NCI-H2171 (cell line): ENCODE results near the gene FAM234B.
A peak's percentile ranks its signal among the peaks of the same experiment; 100 is the strongest.
"Not testable (repeated sequence)": the region's sequence is repeated elsewhere in the genome, so short reads cannot be mapped to it uniquely, and the experiment has no call there.

Source experiments
- DNase-seq: peaks from one replicate; lab custom pipeline; 2025; lab: John Stamatoyannopoulos, UW

The FAM234B gene

DNA sequence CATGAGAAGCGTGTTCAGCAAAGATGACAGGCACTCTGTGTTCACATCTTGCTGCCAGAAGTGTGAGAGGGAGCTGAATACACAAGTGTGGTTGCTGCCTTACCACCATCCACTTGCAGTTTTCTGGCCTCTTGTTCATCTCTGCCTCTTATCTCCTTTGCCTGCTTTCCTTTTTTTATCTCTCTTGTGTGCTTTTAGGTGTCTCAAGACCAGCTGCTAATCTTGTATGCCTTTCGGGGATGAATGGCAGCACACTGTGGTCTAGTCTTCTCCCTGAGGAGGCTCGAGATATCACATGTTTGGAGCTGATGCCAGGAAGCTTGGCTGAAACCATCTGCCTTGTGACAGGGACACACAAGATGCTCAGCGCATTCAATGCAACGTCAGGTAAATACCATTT, 17.2 kb downstream of the FAM234B start:
- no peak for DNase-seq

DNA sequence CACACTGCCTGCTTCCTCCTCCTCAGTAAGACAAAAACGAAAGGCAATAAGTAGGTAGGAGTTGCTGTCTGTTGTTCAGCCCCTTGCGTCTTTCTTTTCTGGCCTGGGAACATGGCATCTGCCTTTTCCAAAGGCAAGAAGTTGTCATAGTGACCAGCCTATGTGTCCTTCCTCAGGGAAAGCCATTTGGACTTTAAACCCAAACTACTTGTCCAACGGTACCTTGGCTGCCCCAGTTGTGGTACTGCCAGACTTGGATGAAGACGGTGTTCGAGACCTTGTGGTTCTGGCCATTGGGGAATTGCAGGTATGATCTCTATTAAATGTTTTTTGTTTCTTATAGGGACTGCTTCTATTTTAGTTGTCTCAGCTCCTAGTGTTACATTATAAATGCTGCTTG, 18.5 kb downstream of the FAM234B start:
- no peak for DNase-seq

- DNase-seq: no peak
These were observed 21.8 kb downstream of the FAM234B start for GRCh38 chr12:13066014-13066413.

- no peak for DNase-seq
These were observed 22.3 kb downstream of the FAM234B start for GRCh38 chr12:13066459-13066858.

- DNase-seq: no peak
These were observed 23.1 kb downstream of the FAM234B start for GRCh38 chr12:13067322-13067721.

DNA sequence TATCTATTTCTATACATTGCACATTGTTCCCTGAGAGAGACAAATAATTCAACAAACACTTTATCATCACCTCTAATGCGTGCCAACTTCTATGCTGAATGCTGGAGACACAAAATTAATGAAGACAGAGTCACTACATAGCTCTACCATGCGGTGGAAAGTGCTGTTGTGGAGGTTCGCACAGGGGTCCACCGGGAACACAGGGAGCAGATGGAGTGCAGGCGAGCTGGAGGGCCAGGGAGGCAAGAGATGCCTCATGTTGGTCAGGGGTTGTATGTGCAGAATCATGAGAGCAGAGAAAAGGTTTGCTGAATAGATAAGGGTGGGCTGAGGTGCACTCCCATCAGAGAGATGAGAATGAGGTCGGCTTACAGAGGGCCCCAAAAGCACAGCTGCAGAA, 25.2 kb downstream of the FAM234B start:
- no peak for DNase-seq

- DNase-seq: peak; percentile 35
These were observed 27.4 kb downstream of the FAM234B start for GRCh38 chr12:13071305-13072280.

DNA sequence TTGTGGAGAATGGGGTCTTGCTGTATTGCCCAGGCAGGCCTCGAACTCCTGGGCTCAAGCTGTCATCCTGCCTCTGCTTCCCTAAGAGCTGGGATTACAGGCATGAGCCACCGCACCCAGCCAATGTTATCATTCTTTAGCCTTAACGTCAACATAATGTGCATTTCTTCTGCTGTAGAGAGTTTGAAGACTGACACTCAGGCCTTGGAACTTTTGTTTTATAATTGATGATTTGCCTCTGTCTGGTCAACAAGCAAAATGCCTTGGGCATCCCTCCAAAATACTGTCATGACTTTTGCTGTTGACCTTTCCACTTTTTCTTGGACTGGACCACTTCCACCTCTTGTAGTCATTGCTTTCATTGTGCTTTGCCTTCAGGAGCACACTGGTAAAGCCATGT, 29.0 kb downstream of the FAM234B start:
- DNase-seq: no peak

DNA sequence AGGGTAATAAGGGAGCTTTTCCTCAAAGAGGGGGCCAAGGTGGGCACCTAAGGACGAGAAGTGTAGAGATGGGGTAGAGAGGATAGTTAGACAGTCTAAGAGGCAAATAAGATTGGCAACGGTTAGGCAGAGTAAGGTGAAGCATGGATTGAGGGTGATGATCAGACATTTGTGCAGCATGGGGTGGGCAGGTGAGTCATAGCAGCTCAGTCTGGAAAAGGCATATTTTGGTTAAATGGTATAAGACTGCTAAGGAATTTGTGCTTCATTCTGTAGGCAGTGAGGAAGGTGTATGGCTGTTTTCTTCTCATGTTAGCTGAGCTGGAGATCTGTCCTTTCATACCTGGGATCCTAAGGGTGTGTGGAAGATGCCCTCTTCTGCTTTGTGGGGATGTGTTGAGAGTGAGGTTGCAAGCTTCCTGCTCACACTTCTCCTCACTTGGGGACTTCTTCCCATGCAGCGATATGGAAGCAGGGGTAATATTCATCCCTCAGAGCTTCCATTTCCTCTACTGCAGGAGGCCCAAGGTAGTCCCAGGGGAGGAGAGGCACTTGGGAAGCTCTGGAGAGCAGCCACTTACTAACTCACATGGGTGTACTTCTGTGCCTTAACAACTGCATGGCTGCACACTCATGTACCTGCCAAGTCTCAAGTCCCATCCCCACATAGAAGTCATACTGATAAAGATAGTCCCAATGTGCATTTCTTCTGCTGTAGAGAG, 30.4 kb downstream of the FAM234B start:
- DNase-seq: peak; percentile 13

DNA sequence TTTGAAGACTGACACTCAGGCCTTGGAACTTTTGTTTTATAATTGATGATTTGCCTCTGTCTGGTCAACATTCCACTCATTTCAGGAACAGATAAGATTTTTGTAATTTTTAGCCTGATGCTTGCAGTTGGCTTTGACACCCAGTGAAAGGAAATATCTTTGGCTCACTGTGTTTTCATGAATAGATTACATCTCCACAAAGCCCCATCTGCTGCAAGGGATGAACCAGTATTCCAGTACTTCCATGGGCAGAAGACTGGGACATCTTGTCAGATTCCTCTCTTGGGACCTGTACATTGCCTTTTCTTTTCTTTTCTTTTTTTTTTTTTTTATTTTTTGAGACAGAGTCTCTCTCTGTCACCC, 30.9 kb downstream of the FAM234B start:
- no peak for DNase-seq

DNA sequence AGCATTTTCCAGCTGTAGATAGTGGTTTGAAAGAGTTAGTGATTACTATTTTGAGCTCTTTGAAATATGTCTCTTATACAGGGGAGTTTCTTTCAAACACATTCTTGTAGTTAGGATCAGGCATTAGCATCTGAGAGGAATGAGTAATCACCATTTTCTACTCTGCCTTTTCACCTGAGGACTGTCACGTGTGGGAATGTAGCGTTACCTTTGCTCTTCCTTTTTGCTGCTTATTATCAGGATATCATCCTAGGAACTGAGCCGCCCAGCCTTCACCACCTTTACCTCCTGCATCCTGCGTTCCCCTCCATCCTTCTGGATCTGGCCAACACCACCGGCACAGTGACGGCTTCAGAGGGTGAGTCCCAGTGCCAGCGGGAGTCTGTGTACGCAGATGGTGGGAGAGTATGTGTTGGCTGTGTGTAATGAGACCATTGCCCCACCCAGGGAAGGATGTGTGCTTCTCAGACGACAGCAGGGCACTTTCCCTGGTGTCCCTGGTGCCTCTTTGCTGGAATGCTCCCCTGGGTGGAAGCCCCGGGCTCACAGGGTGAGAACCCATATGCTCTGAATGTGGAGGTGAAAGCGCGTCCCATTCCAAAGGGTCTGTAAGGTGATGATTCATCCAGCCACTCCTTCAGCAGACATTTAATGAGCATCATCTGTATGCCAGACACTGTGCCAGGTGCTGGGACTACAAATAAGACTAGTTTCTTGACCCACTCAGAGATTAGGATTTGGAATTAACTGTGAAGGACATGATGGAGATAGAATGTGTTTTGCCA, 31.8 kb downstream of the FAM234B start:
- DNase-seq: no peak

GRCh38 chr12:13079440-13079906, 35.3 kb downstream of the FAM234B start:
- no peak for DNase-seq

DNA sequence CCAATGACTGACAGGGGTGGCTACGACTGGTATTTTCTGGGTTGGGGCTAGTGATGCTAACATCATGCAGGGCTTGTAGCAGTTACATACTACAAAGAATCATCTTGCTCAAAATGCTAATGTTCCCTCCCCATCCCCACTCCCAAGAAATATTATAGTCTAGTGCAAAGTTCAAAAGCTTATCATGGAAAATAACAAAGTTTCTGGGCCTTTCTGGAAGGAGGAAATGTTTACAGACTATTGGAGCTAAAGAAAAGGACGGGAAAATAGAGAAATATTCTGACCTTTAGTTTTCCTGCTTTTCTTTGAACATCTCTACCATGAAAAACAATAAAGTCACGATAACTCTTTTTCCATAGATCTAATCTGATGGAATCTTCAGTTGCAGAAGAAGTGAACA, 36.1 kb downstream of the FAM234B start:
- DNase-seq: no peak

DNA sequence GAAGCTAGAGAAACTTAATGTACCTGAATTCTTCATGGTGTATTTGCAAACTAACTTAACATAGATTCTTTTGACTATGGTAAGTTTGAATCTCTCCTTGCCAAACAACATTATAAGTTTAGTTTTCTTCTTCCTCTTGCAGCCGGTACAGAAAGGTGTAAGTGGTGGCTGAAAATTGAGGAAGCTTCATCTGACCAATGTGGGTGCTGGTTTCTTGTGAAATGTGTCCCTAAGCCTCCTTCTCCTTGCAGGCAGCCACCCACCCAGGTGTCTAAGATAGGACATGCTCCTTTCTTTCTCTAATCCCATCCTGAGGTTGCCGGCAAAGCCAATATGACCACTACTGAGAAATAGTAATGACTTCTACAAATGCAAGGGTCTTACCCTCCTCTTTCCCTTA, 38.7 kb downstream of the FAM234B start:
- no peak for DNase-seq

- DNase-seq: not testable (repeated sequence)
These were observed 39.5 kb downstream of the FAM234B start for GRCh38 chr12:13083638-13084037.

DNA sequence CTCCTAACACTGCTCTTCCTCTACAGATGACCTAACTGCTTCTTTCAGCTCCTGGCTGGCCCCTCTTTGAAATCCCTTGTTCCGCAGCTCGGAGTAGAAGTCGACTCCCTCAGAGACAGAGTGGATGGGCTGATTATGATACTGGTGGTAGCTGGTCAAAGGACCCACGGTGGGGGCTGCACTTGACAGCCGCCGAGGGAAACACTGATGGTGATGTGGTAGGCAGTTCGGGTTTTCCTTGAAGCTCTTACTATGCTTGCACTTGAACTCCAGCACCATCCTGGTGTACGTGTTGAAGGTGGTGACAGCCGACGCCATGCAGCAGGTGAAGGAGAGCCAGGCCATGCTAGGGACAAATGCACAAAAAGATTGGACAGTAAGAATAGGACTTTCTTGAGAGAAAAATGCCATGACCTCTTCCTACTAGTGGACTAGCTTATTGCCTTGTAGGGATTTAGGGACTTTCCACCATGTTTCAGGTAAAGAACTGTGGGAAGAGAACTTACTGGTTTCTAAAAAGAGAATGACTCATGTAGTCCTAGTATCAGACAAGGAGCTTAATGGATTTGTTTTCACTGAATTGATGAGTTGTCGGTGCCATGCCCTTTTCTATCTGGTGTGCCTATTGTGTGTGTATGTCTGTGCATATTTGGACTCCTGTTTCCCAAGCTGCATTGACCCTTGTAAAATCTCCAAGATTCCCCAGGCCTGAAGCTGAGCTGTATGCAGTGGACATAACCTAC, 40.9 kb downstream of the FAM234B start:
- DNase-seq: no peak

DNA sequence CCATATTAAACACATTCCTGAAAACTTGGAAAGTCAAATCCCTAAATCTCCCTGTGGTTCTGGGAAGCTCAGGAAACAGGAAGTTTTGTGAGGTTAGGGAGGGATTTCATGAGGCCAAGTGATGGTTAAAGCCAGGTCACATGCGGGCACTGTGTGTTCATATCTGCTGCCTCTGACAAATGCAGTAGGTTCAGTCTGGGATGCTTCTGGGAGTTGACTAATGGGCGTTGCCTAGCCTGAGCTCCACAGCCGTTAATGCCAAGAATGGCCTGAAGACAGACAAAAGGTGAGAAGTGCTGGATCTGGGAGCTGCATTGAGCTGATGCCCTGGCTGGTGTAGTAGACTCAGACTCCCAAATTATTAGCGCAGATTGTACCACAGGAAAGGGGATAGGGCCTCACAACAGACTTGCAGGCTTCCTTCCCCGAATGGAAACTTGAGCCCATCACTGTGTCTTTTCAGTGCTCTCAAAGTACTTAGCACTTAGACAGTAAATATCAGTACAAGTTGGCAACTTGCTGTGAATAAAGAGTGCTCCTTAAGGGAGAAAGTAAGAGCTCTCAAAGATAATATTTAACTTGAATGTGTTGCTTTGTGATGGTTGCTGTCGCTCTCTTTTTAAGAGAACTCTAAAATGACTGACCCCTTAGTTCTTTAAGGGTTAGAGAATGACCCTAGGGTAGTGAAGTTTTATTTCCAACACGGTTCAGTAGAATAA, 41.9 kb downstream of the FAM234B start:
- no peak for DNase-seq

DNA sequence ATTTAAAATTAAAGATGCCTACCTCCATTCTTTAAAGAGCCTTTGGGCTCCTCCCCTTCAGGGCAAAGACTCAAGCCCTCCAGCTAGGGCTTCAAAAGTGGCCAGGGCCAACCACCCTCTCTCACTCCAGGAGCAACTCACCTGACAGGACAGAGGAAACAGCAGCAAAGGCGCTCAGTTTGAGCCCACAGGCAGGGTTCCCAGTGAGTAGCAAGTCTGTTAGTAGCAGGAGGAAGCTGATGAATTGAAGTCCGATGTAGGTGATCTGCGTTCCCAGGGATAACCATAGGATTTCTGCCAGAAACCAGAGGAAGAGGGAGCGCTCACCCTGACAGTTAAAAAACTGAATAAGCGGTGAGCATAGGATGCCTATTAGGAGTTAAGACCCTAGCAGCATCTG, 43.6 kb downstream of the FAM234B start:
- no peak for DNase-seq

GRCh38 chr12:13088496-13088895, 44.3 kb downstream of the FAM234B start:
- no peak for DNase-seq

GRCh38 chr12:13090054-13090453, 45.9 kb downstream of the FAM234B start:
- DNase-seq: no peak

- DNase-seq: no peak
These were observed 47.7 kb downstream of the FAM234B start for GRCh38 chr12:13091832-13092231.
